ENCODE results near the gene STRAP.
"Not testable (repeated sequence)": the region's sequence is repeated elsewhere in the genome, so short reads cannot be mapped to it uniquely, and the experiment has no call there.

The STRAP gene

DNA sequence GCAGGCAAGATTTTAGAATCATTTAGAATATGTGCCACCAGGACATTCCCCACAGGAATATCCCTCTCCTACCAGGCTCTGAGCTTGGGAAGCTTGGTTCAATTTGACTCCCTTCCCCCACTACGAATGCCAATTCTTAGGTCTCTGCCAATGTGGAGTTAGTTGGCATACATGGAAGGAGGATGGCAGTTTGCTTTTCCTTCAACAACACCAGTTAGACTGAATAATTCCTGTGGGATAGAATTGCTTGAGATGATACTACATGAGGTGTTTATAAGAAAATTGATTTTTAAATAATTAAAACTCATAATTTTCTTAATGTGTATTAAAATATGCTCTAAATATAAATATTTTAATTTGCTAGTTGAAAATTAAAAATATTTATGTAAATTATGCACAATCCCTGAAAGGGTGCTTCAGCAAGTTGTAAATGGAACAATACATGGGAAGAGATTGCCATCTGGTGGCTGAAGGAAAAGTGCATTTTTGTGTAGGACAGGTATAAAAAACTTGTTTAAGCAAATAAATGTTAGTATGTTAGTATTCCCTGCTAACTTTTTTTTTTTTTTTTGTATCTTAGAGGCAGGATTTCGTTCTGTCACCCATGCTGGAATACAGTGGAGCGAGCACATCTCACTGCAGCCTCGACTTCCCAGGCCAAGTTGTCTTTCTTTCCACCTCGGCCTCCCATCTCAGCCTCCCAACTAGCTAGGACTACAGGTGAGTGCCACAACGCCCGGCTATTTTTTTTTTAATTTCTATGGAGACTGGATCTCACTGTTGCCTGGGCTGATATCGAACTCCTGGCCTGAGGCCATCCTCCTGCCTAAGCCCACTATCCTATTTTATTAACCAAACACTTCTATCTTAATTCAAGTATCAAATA is 25.8 kb upstream of the STRAP start:
- Mint-ChIP-seq H3K4me1 (no peaks in the 10 kb centered on the region), H3K36me3 (no peaks in the 10 kb centered on the region), H3K9me3 (no peaks in the 10 kb centered on the region), H3K27me3 (no peaks in the 10 kb centered on the region), H3K4me3 (no peak overlapping the region), H3K27ac (no peak overlapping the region)
- ATAC-seq: peak; percentile 48

DNA sequence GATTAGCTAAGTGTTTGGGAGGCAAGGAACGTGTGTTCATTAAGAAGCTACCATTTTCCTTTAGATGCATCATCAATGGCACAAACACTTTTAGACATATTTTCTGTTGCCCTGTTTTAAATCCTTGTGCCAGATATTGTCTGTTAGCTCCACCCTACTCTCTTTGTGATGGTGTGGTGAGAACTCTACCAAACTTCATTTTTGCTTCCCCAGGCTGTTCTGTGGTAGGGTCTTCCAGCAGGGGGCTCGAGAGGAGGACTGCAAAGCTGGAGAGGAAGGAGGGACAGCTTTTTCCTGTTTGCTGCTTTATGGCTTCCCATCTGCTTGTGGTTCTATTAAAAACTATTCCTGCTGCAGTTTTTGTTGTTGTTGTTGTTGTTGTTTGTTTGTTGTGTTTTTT is 23.8 kb upstream of the STRAP start:
- Mint-ChIP-seq H3K4me1 (peaks cover 10% of the 10 kb centered on the region), H3K36me3 (no peaks in the 10 kb centered on the region), H3K9me3 (no peaks in the 10 kb centered on the region), H3K27ac (no peak overlapping the region), H3K4me3 (no peak overlapping the region), H3K27me3 (no peaks in the 10 kb centered on the region)
- ATAC-seq: no peak

DNA sequence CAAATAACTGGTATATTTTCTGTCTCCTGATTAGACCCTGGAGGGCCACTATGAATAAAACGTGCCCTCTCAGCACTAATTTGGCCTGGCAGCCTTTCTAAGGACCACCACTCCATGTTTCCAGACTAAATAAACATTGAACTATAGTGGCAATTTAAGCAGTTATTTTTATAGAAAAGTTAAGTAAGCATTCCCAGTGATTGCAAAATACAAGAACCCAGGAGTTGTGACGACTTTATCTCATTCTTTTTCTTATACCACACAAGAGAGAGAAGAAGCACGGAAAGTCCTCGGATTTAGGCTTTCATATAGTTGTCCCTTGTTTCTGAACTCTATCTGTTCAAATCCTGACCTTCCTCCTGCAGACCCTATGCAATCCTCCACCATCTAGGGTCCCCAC is 23.1 kb upstream of the STRAP start:
- Mint-ChIP-seq H3K36me3 (no peaks in the 10 kb centered on the region), H3K9me3 (no peaks in the 10 kb centered on the region), H3K27ac (no peak overlapping the region), H3K4me1 (peaks cover 18% of the 10 kb centered on the region), H3K27me3 (no peaks in the 10 kb centered on the region), H3K4me3 (no peak overlapping the region)
- no peak for ATAC-seq

DNA sequence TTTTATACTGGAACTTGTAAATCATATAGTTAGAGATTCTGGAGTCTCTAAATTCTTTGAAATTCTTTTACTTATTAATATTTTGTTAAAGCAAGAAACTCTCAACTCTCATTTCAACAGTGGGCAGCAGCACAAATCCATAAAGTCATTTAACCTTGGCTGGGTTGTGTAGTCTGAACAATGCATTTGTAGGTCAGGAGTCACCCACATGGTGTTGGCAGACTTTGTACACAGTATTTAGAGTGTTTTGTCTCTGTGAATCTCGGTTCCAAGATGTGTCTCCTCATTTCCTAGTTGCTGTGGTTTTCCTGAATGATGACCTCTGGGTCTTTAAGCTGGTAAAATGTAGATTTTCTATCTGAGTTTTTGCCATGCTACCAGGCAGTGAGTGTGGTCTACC is 20.8 kb upstream of the STRAP start:
- Mint-ChIP-seq H3K27ac (no peak overlapping the region), H3K4me3 (no peak overlapping the region), H3K36me3 (no peaks in the 10 kb centered on the region), H3K27me3 (no peaks in the 10 kb centered on the region), H3K9me3 (no peaks in the 10 kb centered on the region), H3K4me1 (peaks cover 20% of the 10 kb centered on the region)
- no peak for ATAC-seq

DNA sequence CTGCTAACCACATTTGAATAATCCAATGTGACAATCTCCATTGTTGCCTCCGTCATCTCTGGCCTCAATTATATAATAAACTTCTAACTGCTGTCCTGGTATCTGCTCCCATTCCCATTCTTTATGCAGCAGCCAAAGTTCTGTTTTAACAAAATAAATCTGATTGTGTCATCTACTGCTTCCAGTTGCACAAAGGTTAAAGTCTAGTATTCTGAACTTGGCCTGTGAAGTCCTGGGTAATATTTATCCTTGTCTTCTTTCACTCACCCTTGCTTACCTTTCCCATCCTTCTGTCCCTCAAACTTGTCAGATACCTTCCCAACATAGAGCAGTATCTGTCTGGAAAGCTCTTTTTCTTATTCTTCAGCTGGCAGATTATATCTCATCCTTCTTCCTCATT is 19.3 kb upstream of the STRAP start:
- Mint-ChIP-seq H3K36me3 (no peaks in the 10 kb centered on the region), H3K27me3 (no peaks in the 10 kb centered on the region), H3K4me1 (peaks cover 20% of the 10 kb centered on the region), H3K9me3 (no peaks in the 10 kb centered on the region), H3K4me3 (no peak overlapping the region), H3K27ac (no peak overlapping the region)
- ATAC-seq: no peak

DNA sequence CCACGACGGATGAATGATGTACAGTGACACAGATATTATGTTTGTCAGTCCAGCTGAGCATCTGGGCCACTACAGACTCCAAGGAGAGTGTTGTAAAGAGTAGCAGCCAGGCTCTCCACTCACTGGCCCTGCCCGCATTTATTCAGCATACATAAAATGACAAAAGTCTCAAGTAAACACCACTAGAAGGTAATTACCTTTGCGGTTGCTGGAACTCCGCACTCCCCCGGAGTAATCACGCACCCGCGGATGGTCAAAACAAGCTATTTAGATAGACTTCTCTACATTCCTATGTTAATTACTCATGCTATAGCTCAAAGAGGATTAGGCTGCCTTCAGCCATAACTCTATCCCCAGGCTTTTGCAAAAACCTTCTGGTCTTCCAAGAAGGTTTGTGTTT is 18.8 kb upstream of the STRAP start:
- Mint-ChIP-seq H3K27me3 (no peaks in the 10 kb centered on the region), H3K4me1 (peaks cover 20% of the 10 kb centered on the region), H3K4me3 (no peak overlapping the region), H3K27ac (no peak overlapping the region), H3K36me3 (no peaks in the 10 kb centered on the region), H3K9me3 (no peaks in the 10 kb centered on the region)
- no peak for ATAC-seq

DNA sequence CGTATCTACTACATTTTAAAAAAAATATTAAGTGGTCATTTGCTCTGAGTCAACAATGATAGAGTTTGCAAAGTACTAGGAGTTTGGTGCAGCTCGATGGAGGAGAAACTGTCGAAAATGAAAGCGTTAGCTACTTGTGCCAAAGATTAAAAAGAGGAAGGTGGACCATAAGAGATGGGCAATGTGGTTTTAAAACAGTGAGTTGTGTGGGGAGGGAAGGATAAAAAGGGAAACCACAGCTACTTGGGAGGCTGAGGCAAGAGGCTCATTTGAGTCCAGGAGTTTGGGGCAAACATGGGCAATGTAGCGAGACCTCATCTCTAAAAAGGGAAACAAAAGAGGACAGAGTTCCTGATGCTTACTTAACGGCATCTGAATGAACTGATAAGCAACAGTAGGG is 18.2 kb upstream of the STRAP start:
- Mint-ChIP-seq H3K27me3 (no peaks in the 10 kb centered on the region), H3K27ac (no peak overlapping the region), H3K4me1 (peaks cover 20% of the 10 kb centered on the region)

DNA sequence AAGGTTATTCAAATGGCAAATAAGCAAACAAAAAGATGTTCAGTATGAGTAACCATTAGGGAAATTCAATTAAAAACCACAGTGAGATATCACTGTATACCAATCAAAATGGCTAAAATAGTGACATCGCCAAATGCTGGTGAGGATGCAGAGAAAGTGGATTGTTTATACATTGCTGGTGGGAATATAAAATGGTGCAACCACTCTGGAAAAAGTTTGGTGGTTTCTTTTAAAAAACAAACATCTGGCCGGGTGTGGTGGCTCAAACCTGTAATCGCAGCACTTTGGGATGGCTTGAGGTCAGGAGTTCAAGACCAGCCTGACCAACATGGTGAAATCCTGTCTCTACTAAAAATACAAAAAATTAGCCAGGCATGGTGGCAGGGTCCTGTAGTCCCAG is 14.0 kb upstream of the STRAP start:
- Mint-ChIP-seq H3K9me3 (no peaks in the 10 kb centered on the region), H3K27me3 (peaks cover 10% of the 10 kb centered on the region), H3K27ac (no peak overlapping the region), H3K4me3 (no peak overlapping the region), H3K4me1 (peaks cover 12% of the 10 kb centered on the region), H3K36me3 (no peaks in the 10 kb centered on the region)
- no peak for ATAC-seq

More for the DNA sequence above, 18.2 kb upstream of the STRAP start:
- no peaks in the 10 kb centered on the region for H3K36me3 Mint-ChIP-seq
- peak overlapping the region; percentile 12 for H3K4me3 Mint-ChIP-seq
- no peaks in the 10 kb centered on the region for H3K9me3 Mint-ChIP-seq
- ATAC-seq: peak; percentile 68

DNA sequence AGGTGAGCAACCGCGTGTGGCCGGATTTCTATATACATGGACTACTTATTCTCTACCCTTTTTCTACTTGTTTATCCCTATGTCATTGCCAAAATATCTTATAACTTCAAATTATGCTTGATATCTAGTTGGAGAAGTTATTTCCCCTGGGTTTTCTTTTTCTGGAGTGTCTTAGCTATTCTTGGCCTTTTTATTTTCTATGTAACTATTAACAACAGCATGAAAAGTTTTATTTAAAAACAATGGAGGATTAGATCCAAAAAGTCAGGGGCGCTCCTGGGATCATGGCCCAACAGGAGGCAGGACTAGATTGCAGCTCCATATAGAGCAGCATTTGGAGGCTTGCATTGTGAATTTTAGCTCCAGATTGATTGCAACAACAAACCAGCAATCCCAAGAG is 8.6 kb upstream of the STRAP start:
- ATAC-seq: no peak
- Mint-ChIP-seq H3K9me3 (no peaks in the 10 kb centered on the region), H3K4me3 (no peak overlapping the region), H3K27me3 (peaks cover 10% of the 10 kb centered on the region), H3K36me3 (no peaks in the 10 kb centered on the region), H3K27ac (no peak overlapping the region), H3K4me1 (peaks cover 5% of the 10 kb centered on the region)

DNA sequence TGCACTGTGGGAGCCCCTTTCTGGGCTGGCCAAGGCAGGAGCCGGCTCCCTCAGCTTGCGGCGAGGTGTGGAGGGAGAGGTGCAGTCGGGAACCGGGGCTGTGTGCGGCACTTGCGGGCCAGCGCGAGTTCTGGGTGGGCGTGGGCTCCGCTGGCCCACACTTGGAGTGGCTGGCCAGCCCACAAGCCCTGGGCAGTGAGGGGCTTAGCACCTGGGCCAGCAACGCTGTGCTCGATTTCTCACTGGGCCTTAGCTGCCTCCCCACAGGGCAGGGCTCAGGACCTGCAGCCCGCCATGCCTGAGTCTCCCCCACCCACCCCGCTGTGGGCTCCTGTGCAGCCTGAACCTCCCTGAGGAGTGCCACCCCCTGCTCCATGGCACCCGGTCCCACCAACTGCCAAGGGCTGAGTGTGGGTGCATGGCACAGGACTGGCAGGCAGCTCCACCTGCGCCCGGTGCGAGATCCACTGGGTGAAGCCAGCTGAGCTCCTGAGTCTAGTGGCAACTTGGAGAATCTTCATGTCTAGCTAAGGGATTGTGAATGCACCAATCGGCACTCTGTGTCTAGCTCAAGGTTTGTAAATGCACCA is 7.5 kb upstream of the STRAP start:
- not testable (repeated sequence) for H3K4me3 Mint-ChIP-seq, H3K36me3 Mint-ChIP-seq, ATAC-seq, H3K9me3 Mint-ChIP-seq, H3K4me1 Mint-ChIP-seq, H3K27ac Mint-ChIP-seq
- H3K27me3 Mint-ChIP-seq: peaks cover 10% of the 10 kb centered on the region

DNA sequence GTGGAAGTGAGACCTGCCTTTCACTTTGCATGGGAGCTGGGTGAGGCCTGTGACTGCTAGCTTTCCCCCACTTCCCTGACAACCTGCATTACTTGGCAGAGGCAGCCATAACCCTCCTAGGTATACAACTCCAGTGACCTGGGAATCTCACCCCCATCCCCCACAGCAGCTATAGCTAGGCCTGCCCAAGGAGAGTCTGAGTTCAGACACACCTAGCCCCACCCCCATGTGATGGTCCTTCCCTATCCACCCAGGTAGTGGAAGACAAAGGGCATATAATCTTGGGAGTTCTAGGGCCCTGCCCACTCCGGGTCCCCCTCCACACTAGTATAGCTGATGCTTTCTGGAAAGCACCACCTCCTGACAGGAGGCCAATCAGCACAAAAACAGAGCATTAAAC is 6.3 kb upstream of the STRAP start:
- no peak for ATAC-seq
- H3K4me1 Mint-ChIP-seq: peaks cover 8% of the 10 kb centered on the region
- no peaks in the 10 kb centered on the region for H3K9me3 Mint-ChIP-seq
- H3K27me3 Mint-ChIP-seq: peaks cover 5% of the 10 kb centered on the region
- H3K27ac Mint-ChIP-seq: no peak overlapping the region
- H3K36me3 Mint-ChIP-seq: no peaks in the 10 kb centered on the region
- no peak overlapping the region for H3K4me3 Mint-ChIP-seq

DNA sequence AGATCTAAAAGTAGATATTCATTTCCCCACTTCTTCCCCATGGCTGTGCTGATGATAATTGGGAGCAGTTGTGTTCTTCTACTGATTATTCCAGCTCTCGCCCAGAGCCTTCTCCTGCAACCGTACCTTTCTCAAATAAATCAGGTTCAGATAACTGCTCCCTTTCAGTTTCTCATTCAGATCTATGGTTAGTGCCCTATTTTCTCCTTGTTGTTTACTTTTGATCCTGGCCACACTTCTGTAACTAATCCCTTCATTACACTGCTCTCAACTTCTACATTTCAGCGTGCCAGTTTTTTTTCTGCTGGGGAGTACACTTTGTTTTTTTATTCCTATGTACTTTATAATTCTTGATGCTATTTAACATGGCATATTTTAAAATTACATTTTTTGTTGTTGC is 2.8 kb upstream of the STRAP start:
- Mint-ChIP-seq H3K9me3 (no peaks in the 10 kb centered on the region), H3K27me3 (no peaks in the 10 kb centered on the region), H3K36me3 (peaks cover 8% of the 10 kb centered on the region), H3K4me1 (peaks cover 34% of the 10 kb centered on the region), H3K27ac (no peak overlapping the region), H3K4me3 (no peak overlapping the region)
- no peak for ATAC-seq

DNA sequence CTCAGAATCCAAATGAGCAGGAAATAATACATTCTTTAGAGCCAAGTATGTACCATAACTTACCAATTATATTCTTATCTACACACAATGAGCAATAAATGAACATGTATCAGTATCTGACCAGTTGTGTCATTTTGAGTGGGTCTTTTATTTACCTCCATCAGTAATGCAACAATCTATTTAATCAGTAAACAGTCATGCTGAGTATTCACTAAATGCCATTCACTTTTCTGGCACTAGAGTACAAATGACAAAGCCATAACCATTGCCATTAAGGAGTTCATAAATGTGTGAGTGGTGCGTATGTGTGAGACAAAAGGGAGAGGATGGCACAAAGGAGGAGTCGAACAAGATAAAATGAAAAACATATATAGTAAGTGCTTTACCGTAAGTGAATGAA is 1.5 kb upstream of the STRAP start:
- Mint-ChIP-seq H3K4me3 (peak overlapping the region; percentile 45), H3K36me3 (peaks cover 19% of the 10 kb centered on the region), H3K9me3 (no peaks in the 10 kb centered on the region), H3K27ac (peak overlapping the region; percentile 100), H3K27me3 (no peaks in the 10 kb centered on the region), H3K4me1 (peaks cover 43% of the 10 kb centered on the region)
- ATAC-seq: no peak

DNA sequence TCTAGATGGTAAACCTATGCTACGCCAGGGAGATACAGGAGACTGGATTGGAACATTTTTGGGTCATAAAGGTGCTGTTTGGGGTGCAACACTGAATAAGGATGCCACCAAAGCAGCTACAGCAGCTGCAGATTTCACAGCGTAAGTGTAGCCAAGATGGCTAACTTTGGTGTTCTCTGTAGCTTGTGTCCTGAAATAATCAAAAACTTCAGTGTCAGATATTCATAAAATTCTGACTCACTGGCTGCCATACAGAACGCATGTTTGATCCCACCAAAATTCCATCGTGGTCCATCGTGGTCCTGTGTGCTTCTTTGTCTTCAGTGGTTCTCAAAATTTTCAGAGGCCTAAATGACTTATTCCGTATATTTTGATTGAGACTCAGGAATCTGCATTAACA is 1.3 kb downstream of the STRAP start:
- no peaks in the 10 kb centered on the region for H3K9me3 Mint-ChIP-seq
- H3K4me3 Mint-ChIP-seq: peak overlapping the region; percentile 87
- H3K36me3 Mint-ChIP-seq: peaks cover 34% of the 10 kb centered on the region
- H3K27me3 Mint-ChIP-seq: no peaks in the 10 kb centered on the region
- peaks cover 64% of the 10 kb centered on the region for H3K4me1 Mint-ChIP-seq
- H3K27ac Mint-ChIP-seq: peak overlapping the region; percentile 100
- no peak for ATAC-seq

DNA sequence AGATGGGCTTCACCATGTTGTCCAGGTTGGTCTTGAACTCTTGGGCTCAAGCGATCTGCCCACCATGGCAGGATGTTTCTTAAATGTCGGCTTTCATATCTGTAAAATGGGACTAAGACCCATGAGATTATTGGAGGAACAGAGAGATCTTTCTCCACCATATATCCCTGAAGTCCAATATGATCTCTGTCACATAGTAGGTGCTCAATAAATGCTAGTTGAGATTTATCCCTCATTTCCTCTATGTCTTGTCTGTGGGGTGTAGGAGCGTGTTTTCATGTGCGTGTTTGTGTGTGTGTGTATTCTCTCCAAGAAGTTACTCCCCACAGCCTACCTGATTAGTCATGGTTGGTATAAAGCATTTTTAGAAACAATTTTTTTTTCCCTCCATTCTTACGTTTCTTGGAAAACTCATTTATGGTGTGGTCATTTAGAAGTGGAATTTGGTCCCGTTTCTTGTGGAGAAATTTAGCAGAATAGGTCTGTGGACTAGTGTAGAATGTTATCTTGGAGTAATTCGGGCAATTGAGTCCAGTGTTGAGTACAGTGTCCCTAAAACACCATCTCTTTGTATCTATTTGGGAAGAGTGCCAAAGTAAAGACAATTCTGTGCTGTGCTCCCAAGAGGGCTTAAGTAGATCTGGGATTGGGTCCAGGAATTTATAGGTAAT is 4.3 kb downstream of the STRAP start:
- Mint-ChIP-seq H3K4me1 (peaks cover 64% of the 10 kb centered on the region), H3K36me3 (peaks cover 47% of the 10 kb centered on the region), H3K27me3 (no peaks in the 10 kb centered on the region), H3K4me3 (no peak overlapping the region), H3K27ac (no peak overlapping the region), H3K9me3 (no peaks in the 10 kb centered on the region)
- ATAC-seq: no peak
